OCI-LY1 (cell line): ENCODE data around the gene SYTL1.

Experiments used
- H2AFZ ChIP-seq: fragments of 200-600 bp; sonication (generic), shearing (Covaris generic); 2 replicates; pipeline ENCODE4 v1.6.0; 2014; ENCODE audit warnings: antibody characterized with exemption, mild to moderate bottlenecking, low read length
- H3F3A ChIP-seq: fragments of 200-600 bp; sonication (generic), shearing (Covaris generic); 2 replicates; pipeline ENCODE4 v1.6.0; 2014; ENCODE audit warnings: mild to moderate bottlenecking, antibody characterized with exemption, low read length, moderate library complexity; ENCODE audit not compliant: insufficient read depth
- H3K27ac ChIP-seq: fragments of 200-600 bp; sonication (generic); 2 replicates; pipeline ENCODE4 v1.5.1; 2014; ENCODE audit warnings: low read length, mixed run types, mild to moderate bottlenecking, low read depth; ENCODE audit not compliant: poor library complexity, severe bottlenecking
- H3K27me3 ChIP-seq: fragments of 200-600 bp; sonication (generic); 2 replicates; pipeline ENCODE4 v1.6.0; 2014; ENCODE audit warnings: antibody characterized with exemption, mild to moderate bottlenecking, low read length, moderate library complexity; ENCODE audit not compliant: insufficient read depth
- H3K36me3 ChIP-seq: fragments of 200-600 bp; sonication (generic); 2 replicates; pipeline ENCODE4 v1.6.1; 2014; ENCODE audit warnings: mild to moderate bottlenecking, antibody characterized with exemption, low read length, moderate library complexity, mixed read lengths; ENCODE audit not compliant: insufficient read depth
- H3K4me1 ChIP-seq: fragments of 200-600 bp; sonication (generic); 2 replicates; pipeline ENCODE4 v1.5.1; 2014; ENCODE audit warnings: mild to moderate bottlenecking, low read length, moderate library complexity; ENCODE audit not compliant: insufficient read depth, severe bottlenecking
- H3K4me2 ChIP-seq: fragments of 200-600 bp; sonication (generic), shearing (Covaris generic); 2 replicates; pipeline ENCODE4 v1.6.1; 2014; ENCODE audit warnings: low read length
- H3K4me3 ChIP-seq: fragments of 200-600 bp; sonication (generic); 2 replicates; pipeline ENCODE4 v1.5.1; 2014; ENCODE audit warnings: low read length, low read depth, mild to moderate bottlenecking, mixed read lengths; ENCODE audit not compliant: poor library complexity, severe bottlenecking
- H3K79me2 ChIP-seq: fragments of 200-600 bp; shearing (Covaris generic); 2 replicates; pipeline ENCODE4 v1.6.1; 2016; ENCODE audit warnings: mixed run types, low read length, mixed read lengths; ENCODE audit not compliant: insufficient read depth
- H3K9ac ChIP-seq: fragments of 200-600 bp; sonication (generic), shearing (Covaris generic); 2 replicates; pipeline ENCODE4 v1.6.1; 2014; ENCODE audit warnings: mild to moderate bottlenecking, low read length, mixed read lengths
- H3K9me2 ChIP-seq: fragments of 200-600 bp; sonication (generic), shearing (Covaris generic); 2 replicates; pipeline ENCODE4 v1.6.1; 2014; ENCODE audit warnings: low read depth, mild to moderate bottlenecking, low read length, mixed read lengths
- H3K9me3 ChIP-seq: fragments of 200-600 bp; shearing (Covaris generic); 2 replicates; pipeline ENCODE4 v1.6.1; 2014; ENCODE audit warnings: low read length, mixed read lengths
- H4K20me1 ChIP-seq: fragments of 200-600 bp; sonication (generic), shearing (Covaris generic); 2 replicates; pipeline ENCODE4 v1.6.0; 2016; ENCODE audit warnings: mild to moderate bottlenecking, low read length; ENCODE audit not compliant: insufficient read depth
- CTCF ChIP-seq: fragments of 200-600 bp; sonication (generic), shearing (Covaris generic); IDR thresholded peaks from 2 replicates; pipeline ENCODE4 v1.5.1; 2017; ENCODE audit warnings: mild to moderate bottlenecking, antibody characterized with exemption, low read length, moderate library complexity, mixed read lengths
- EZH2 ChIP-seq: fragments of 200-600 bp; sonication (generic), shearing (Covaris generic); IDR thresholded peaks from 2 replicates; pipeline ENCODE4 v1.8.0; 2017; ENCODE audit warnings: borderline replicate concordance, mixed run types, mild to moderate bottlenecking, antibody characterized with exemption, low read length, moderate library complexity, mixed read lengths

Gene SYTL1

GRCh38 chr1:27336756-27337155 lies 5.1 kb upstream of the SYTL1 start:
- peaks cover 51% of the 10 kb centered on the region for H3K36me3 ChIP-seq
- H3K9me3 ChIP-seq, result no peaks in the 10 kb centered on the region
- H3F3A ChIP-seq, result no peaks in the 10 kb centered on the region
- no peak overlapping the region for H3K27ac ChIP-seq
- no peaks in the 10 kb centered on the region for H3K9me2 ChIP-seq
- no peak overlapping the region for H3K9ac ChIP-seq
- H3K4me1 ChIP-seq, result peaks cover 17% of the 10 kb centered on the region
- H3K4me2 ChIP-seq, result no peak overlapping the region
- H3K27me3 ChIP-seq, result no peaks in the 10 kb centered on the region
- no peak overlapping the region for H2AFZ ChIP-seq
- H4K20me1 ChIP-seq, result no peaks in the 10 kb centered on the region
- no peak overlapping the region for H3K4me3 ChIP-seq
- no peaks in the 10 kb centered on the region for H3K79me2 ChIP-seq
- TF ChIP-seq CTCF, result no peak
- no peak for TF ChIP-seq EZH2

- Histone ChIP-seq H3K9ac (no peak overlapping the region), H3K4me1 (peaks cover 37% of the 10 kb centered on the region)
- TF ChIP-seq CTCF (no peak), EZH2 (no peak)
Observed at GRCh38 chr1:27338751-27339150, 3.1 kb upstream of the SYTL1 start.

GRCh38 chr1:27339213-27339612 lies 2.6 kb upstream of the SYTL1 start:
- peaks cover 27% of the 10 kb centered on the region for H3K36me3 ChIP-seq
- H3K9ac ChIP-seq, result no peak overlapping the region
- H3K9me2 ChIP-seq, result no peaks in the 10 kb centered on the region
- H3K79me2 ChIP-seq, result no peaks in the 10 kb centered on the region
- H3F3A ChIP-seq, result no peaks in the 10 kb centered on the region
- no peaks in the 10 kb centered on the region for H4K20me1 ChIP-seq
- no peak overlapping the region for H3K27ac ChIP-seq
- no peak overlapping the region for H3K4me3 ChIP-seq
- H2AFZ ChIP-seq, result no peak overlapping the region
- no peak for TF ChIP-seq EZH2
- TF ChIP-seq CTCF, result no peak
- no peak overlapping the region for H3K4me2 ChIP-seq
- H3K9me3 ChIP-seq, result no peaks in the 10 kb centered on the region
- H3K4me1 ChIP-seq, result peaks cover 39% of the 10 kb centered on the region
- H3K27me3 ChIP-seq, result no peaks in the 10 kb centered on the region

More at GRCh38 chr1:27338751-27339150, 3.1 kb upstream of the SYTL1 start:
- no peaks in the 10 kb centered on the region for H3F3A ChIP-seq
- H3K9me3 ChIP-seq, result no peaks in the 10 kb centered on the region
- H4K20me1 ChIP-seq, result no peaks in the 10 kb centered on the region
- no peak overlapping the region for H3K27ac ChIP-seq
- no peaks in the 10 kb centered on the region for H3K79me2 ChIP-seq
- H3K9me2 ChIP-seq, result no peaks in the 10 kb centered on the region
- H3K4me2 ChIP-seq, result no peak overlapping the region
- H3K36me3 ChIP-seq, result peaks cover 31% of the 10 kb centered on the region
- H3K27me3 ChIP-seq, result no peaks in the 10 kb centered on the region
- no peak overlapping the region for H2AFZ ChIP-seq
- no peak overlapping the region for H3K4me3 ChIP-seq
